Keratinocyte (primary cell): ENCODE results near the gene BOLA3.

Experiments
- CTCF ChIP-seq, 3 experiments: IDR thresholded peaks in 1 of 3; conservative IDR thresholded peaks in 1 of 3; optimal IDR thresholded peaks in 1 of 3; 2 replicates in 2 of 3; 3 replicates in 1 of 3; pipeline versions ENCODE3 to v1.5.1; 2011; ENCODE audit warnings: low read length in 3 of 3, mild to moderate bottlenecking in 3 of 3, moderate library complexity in 2 of 3, control low read depth in 1 of 3, inconsistent platforms in 1 of 3; ENCODE audit not compliant: insufficient read depth in 2 of 3; ENCODE audit errors: extremely low read depth in 1 of 3
- EZH2 ChIP-seq: IDR thresholded peaks from one replicate; pipeline ENCODE4 v1.6.1; 2012; ENCODE audit warnings: inconsistent platforms, mild to moderate bottlenecking, low read length, moderate library complexity

- TF ChIP-seq CTCF (optimal IDR thresholded peaks at IDR 0.05 in 1 of 3, IDR thresholded peaks at IDR 0.05 in 1 of 3, conservative IDR thresholded peaks at IDR 0.05 in 1 of 3; ENCODE audit: extremely low read depth in 1 of 3, insufficient read depth in 2 of 3, low read length in 3 of 3) (no peak), EZH2 (no peak)
Observed at GRCh38 chr2:74162951-74163350, 15.2 kb upstream of the BOLA3 start.
